Esophagus squamous epithelium (tissue), 5 donors: ENCODE results near the gene TMC1. TPM values are rescaled to one million over a fixed set of nuclear protein-coding genes. Genes with fewer than 3 reads are reported as not detected.

Experiments used
- DNase-seq: peaks from one replicate; lab custom pipeline; 2025; lab: John Stamatoyannopoulos, UW
- H3K27ac ChIP-seq, 4 donors: fragments of 200-600 bp; sonication (generic); one replicate each; pipeline ENCODE4 v1.5.1; 2016 to 2019; ENCODE audit warnings: mild to moderate bottlenecking in 1 of 4
- H3K27me3 ChIP-seq, 4 donors: fragments of 200-600 bp; sonication (generic); 1 replicate in 3 of 4; 2 replicates in 1 of 4; pipeline versions ENCODE4 v1.5.1 to v1.6.0; 2017 to 2021; ENCODE audit warnings: antibody characterized with exemption in 1 of 4
- H3K36me3 ChIP-seq, 3 donors: fragments of 200-600 bp; sonication (generic); one replicate each; pipeline ENCODE4 v1.5.1; 2016 to 2019
- H3K4me1 ChIP-seq, 3 donors: fragments of 200-600 bp; sonication (generic); one replicate each; pipeline ENCODE4 v1.5.1; 2017 to 2019
- H3K4me3 ChIP-seq, 4 donors: fragments of 200-600 bp; sonication (generic); 1 replicate in 3 of 4; 2 replicates in 1 of 4; pipeline ENCODE4 v1.5.1; 2016 to 2019; ENCODE audit warnings: mild to moderate bottlenecking in 2 of 4, moderate library complexity in 1 of 4
- H3K9me3 ChIP-seq, 3 donors: fragments of 200-600 bp; sonication (generic); one replicate each; pipeline ENCODE4 v1.5.1; 2016 to 2019
- POLR2A ChIP-seq, 4 donors: fragments of 450-650 bp; IDR thresholded peaks; one replicate each; pipeline ENCODE4 v1.6.1; 2017; ENCODE audit warnings: antibody characterized with exemption in 4 of 4, mild to moderate bottlenecking in 4 of 4, moderate library complexity in 3 of 4
- WGBS, 2 donors: methylation state at CpG; one replicate each; pipeline ENCODE4 v1.1.5; 2018; 5-methylcytosine and 5-hydroxymethylcytosine counted together
- intact Hi-C: fragments of 100-400 bp; cut with DNase I; formaldehyde crosslinking; loops from one replicate; pipeline ENCODE4 v1.15.0; 2022
- total RNA-seq, 4 donors: library from RNA; depleted of rRNA; stranded (reverse); fragments of >200 nt; gene quantifications; one replicate each; pipeline ENCODE4 v1.1.0, GENCODE V29; 2016
- TF ChIP-seq, protein P1 (sequence below), 6 experiments: fragments of 450-650 bp in 4 of 6; fragments of 200-600 bp in 2 of 6; sonication (generic) in 2 of 6; IDR thresholded peaks; one replicate each; pipeline ENCODE4 v1.5.1; 2016 to 2019; ENCODE audit warnings: antibody characterized with exemption in 6 of 6, mild to moderate bottlenecking in 4 of 6, moderate library complexity in 4 of 6
- donor health status: DM: yes; HTN: yes; CAD: no.

The TMC1 gene
- total RNA-seq, 4 donors from 2014 or later = 1.1 to 3.1 (median 1.5) TPM; not detected in 1

- WGBS, 2 donors = 15 to 54% methylated on average over 2 of the region's 2 CpGs
- TF ChIP-seq POLR2A (IDR thresholded peaks at IDR 0.05) = no peak
- H3K36me3 ChIP-seq = no peaks in the 10 kb centered on the region
- no peaks in the 10 kb centered on the region for H3K9me3 ChIP-seq
- DNase-seq = no peak
- H3K4me3 ChIP-seq = no peak overlapping the region
- H3K27ac ChIP-seq = no peak overlapping the region
- no peaks in the 10 kb centered on the region for H3K4me1 ChIP-seq
- intact Hi-C loops = no loop called here
- H3K27me3 ChIP-seq = no peaks in the 10 kb centered on the region
Observed at GRCh38 chr9:72665421-72665820, 144.0 kb downstream of the TMC1 start.

GRCh38 chr9:72667181-72667580, 145.8 kb downstream of the TMC1 start:
- 62 to 85% methylated on average over 2 of the region's 2 CpGs for WGBS, 2 donors
- Histone ChIP-seq H3K9me3 (no peaks in the 10 kb centered on the region), H3K36me3 (no peaks in the 10 kb centered on the region), H3K27ac (no peak overlapping the region), H3K27me3 (no peaks in the 10 kb centered on the region), H3K4me3 (no peak overlapping the region), H3K4me1 (no peaks in the 10 kb centered on the region)
- intact Hi-C loops = no loop called here
- TF ChIP-seq, protein P1, sequence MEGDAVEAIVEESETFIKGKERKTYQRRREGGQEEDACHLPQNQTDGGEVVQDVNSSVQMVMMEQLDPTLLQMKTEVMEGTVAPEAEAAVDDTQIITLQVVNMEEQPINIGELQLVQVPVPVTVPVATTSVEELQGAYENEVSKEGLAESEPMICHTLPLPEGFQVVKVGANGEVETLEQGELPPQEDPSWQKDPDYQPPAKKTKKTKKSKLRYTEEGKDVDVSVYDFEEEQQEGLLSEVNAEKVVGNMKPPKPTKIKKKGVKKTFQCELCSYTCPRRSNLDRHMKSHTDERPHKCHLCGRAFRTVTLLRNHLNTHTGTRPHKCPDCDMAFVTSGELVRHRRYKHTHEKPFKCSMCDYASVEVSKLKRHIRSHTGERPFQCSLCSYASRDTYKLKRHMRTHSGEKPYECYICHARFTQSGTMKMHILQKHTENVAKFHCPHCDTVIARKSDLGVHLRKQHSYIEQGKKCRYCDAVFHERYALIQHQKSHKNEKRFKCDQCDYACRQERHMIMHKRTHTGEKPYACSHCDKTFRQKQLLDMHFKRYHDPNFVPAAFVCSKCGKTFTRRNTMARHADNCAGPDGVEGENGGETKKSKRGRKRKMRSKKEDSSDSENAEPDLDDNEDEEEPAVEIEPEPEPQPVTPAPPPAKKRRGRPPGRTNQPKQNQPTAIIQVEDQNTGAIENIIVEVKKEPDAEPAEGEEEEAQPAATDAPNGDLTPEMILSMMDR (IDR thresholded peaks at IDR 0.05) = no peak
- TF ChIP-seq POLR2A (IDR thresholded peaks at IDR 0.05) = no peak
- no peak for DNase-seq

DNA sequence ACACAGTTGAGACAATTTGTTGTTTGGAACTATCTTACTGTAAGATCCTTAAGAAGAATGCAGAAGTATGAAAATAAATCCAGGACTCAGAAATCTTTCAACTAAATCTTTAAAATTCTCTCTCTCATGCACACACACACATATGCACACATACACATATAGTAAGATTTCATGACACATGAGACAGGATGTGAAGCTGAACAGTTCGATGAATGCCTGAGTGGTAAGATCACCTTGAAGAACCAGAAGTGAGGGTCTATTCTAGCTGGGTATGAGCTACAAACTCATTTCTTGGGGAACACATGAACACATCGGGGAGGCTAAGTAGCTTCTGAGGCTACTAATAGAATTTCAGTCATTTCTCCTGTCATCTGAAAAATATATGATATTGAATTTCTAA, 153.6 kb downstream of the TMC1 start:
- Histone ChIP-seq H3K4me3 (no peak overlapping the region), H3K27ac (no peak overlapping the region), H3K27me3 (no peaks in the 10 kb centered on the region), H3K36me3 (no peaks in the 10 kb centered on the region), H3K4me1 (no peaks in the 10 kb centered on the region), H3K9me3 (no peaks in the 10 kb centered on the region)
- intact Hi-C loops = no loop called here
- DNase-seq = no peak
- TF ChIP-seq, protein P1 (IDR thresholded peaks at IDR 0.05) = no peak
- 94 to 98% methylated on average over 2 of the region's 2 CpGs for WGBS, 2 donors

DNA sequence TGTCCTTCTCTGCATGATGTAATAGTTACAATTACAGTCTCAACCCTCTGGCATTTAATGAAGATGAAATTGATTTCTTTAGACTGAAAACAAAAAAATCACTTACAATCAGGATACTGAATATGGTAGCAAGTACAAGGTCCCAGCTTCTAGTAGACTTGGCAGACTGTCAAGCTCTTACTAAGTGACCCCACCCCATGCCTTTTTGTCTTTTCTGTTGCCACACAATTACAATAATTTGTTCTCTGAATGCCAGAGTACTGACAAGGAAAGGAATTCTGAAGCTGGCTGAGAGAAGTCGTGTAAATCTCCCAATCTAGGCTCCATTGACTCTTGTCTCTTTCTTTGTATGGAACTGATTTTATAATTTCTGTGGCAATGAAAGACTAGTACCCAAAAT, 154.2 kb downstream of the TMC1 start:
- no peak for TF ChIP-seq POLR2A (IDR thresholded peaks at IDR 0.05)
- TF ChIP-seq, protein P1 (IDR thresholded peaks at IDR 0.05) = no peak
- intact Hi-C loops = no loop called here
- Histone ChIP-seq H3K4me1 (no peaks in the 10 kb centered on the region), H3K9me3 (no peaks in the 10 kb centered on the region), H3K27me3 (no peaks in the 10 kb centered on the region), H3K4me3 (no peak overlapping the region), H3K36me3 (no peaks in the 10 kb centered on the region), H3K27ac (no peak overlapping the region)
- WGBS, 2 donors = 22 to 40% methylated on average over 1 of the region's 1 CpG
- DNase-seq = no peak

- intact Hi-C loops = no loop called here
- H3K27ac ChIP-seq = no peak overlapping the region
- no peaks in the 10 kb centered on the region for H3K9me3 ChIP-seq
- no peaks in the 10 kb centered on the region for H3K4me1 ChIP-seq
- TF ChIP-seq POLR2A (IDR thresholded peaks at IDR 0.05) = no peak
- TF ChIP-seq, protein P1 (IDR thresholded peaks at IDR 0.05) = no peak
- DNase-seq = no peak
- H3K27me3 ChIP-seq = no peaks in the 10 kb centered on the region
- 30 to 57% methylated on average over 2 of the region's 2 CpGs for WGBS, 2 donors
- no peaks in the 10 kb centered on the region for H3K36me3 ChIP-seq
- H3K4me3 ChIP-seq = no peak overlapping the region
Observed at GRCh38 chr9:72680593-72681282, 159.3 kb downstream of the TMC1 start.

GRCh38 chr9:72681283-72681630, 159.8 kb downstream of the TMC1 start:
- Histone ChIP-seq H3K4me3 (no peak overlapping the region), H3K9me3 (no peaks in the 10 kb centered on the region), H3K27me3 (no peaks in the 10 kb centered on the region), H3K4me1 (no peaks in the 10 kb centered on the region), H3K27ac (no peak overlapping the region), H3K36me3 (no peaks in the 10 kb centered on the region)
- TF ChIP-seq, protein P1 (IDR thresholded peaks at IDR 0.05) = no peak
- TF ChIP-seq POLR2A (IDR thresholded peaks at IDR 0.05) = no peak
- intact Hi-C loops = no loop called here
- 58 to 73% methylated on average over 1 of the region's 1 CpG for WGBS, 2 donors
- DNase-seq = no peak
